HG03439 (cell line): ENCODE data around the gene SLC30A4.
"Not testable (repeated sequence)": the region's sequence is repeated elsewhere in the genome, so short reads cannot be mapped to it uniquely, and the experiment has no call there.

Experiments
- ATAC-seq: cut with Tn5 transposase; IDR thresholded peaks from one replicate; pipeline ENCODE4 v1.9.1; 2021; ENCODE audit warnings: mild to moderate bottlenecking, moderate library complexity; ENCODE audit not compliant: unreplicated experiment

Gene SLC30A4

DNA sequence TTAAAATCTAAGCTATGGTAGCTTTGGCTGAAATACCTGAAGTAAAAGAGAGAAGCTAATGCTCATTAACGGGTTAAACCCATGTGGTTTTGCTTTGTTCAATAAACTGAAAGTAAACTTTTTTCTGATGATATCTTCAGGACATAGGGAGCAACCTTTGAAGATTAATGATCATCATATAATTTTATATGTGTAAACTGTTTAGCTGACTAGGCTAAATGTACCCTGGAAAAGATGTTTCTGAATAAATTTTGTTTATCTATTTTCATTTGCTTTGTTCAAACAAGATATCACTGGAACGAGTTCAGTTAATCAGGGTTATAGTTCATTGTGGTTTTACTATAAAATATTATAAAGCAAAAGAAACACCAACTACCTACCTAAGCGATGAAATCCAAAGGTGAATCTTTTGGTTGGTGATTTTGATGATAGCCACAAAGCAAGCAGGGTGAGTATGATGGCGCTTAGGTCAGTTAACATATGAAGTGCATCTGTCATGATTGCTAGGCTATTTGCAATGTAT is 11.7 kb downstream of the SLC30A4 start:
- ATAC-seq, result no peak

DNA sequence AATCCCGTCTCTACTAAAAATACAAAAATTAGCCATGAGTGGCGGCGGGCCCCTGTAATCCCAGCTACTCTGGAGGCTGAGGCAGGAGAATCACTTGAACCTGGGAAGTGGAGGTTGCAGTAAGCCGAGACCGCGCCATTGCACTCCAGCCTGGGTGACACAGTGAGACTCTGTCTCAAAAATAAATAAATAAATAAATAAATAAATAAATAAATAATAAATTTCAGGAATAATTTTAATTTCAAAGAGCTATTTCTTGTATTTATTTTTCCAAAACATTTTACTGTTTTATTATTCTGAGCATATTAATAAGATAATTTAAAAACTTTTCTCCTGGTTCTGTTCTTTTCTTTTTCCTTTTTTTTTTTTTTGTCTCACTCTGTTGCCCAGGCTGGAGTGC is 15.4 kb downstream of the SLC30A4 start:
- not testable (repeated sequence) for ATAC-seq

DNA sequence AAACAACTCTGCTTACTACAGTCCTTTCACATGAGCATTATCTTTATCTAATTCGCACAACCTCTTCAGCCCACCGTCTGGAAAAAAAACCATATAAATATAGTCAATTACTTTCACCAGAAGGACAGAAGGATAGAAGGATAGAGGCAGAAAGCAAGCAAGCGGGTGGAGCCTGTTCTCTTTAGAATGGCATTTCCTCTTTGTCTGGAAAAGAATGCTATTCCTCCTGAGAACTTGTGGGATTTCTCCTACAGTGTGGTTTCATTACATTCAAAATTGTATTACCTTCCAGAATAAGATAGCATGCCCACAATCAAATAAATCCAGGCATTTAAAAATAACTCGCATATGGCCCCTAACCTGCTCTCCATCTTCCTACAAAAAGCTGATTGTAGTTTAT is 23.1 kb downstream of the SLC30A4 start:
- ATAC-seq, result no peak

DNA sequence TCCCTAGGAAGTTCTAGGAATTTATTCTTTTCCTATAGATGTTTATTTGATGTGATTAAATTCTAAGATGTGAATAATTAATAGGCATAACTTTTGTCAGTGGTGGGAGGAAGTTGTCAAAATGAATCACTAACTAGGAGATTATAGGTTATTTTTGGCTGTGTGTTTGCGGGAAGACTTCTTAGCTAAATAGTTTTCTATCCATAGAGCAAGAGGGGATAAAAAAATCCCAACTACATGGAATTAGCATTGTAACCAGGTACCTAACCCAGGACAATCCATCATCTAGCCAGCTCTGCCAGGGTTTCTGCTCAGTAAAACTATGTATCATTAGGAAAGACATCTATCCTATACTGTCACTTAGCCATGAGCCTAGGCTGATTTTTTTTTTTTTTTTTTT is 23.9 kb downstream of the SLC30A4 start:
- ATAC-seq, result no peak

DNA sequence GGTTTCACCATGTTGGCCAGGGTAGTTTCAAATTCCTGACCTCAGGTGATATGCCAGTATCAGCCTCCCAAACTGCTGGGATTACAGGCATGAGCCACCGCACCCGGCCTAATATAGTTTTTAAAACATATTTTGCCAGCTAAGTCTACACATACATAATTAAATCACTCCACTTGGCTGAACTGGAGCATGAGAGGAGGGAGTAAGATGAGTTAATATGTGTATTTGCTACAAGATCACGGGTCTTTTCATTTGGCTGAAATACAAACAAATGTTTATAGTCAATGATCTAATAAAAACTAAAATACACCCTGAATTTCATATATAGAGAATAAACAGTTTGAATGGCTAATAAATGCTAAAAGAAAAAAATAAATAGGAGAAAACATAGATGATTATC is 25.3 kb downstream of the SLC30A4 start:
- ATAC-seq, result no peak

DNA sequence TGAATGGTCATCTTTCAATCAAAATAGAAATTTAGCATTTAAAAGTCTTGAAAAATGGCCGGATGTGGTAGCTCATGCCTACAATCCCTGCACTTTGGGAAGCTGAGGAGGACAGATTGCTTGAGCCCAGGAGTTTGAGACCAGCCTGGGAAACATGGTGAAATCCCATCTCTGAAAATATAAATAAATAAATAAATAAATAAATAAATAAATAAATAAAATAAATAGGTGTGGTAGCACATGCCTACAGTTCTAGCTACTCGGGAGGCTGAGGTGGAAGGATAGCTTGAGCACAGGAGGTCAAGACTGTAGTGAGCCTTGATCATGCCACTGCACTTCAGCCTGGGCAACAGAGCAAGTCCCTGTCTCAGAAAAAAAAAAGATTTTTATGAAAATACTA is 25.9 kb downstream of the SLC30A4 start:
- no peak for ATAC-seq

DNA sequence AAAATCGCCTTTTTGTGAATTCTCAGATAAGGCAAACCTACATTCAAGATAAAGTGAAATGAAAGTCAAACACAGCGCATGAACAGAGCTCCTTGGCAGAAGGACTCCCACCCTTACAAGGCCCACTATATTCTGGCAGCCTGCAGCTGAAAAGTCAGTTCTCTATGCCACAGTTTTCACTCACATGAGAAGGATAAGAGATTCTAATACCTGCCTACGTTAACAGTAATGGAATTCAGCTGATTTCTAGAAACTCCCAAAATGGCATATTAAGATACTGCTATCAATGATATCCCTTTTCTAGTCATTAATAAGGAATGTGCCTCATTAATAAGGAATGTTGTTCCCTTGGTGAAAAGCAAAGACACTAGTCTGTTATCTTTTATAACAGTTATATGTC is 27.0 kb downstream of the SLC30A4 start:
- no peak for ATAC-seq

DNA sequence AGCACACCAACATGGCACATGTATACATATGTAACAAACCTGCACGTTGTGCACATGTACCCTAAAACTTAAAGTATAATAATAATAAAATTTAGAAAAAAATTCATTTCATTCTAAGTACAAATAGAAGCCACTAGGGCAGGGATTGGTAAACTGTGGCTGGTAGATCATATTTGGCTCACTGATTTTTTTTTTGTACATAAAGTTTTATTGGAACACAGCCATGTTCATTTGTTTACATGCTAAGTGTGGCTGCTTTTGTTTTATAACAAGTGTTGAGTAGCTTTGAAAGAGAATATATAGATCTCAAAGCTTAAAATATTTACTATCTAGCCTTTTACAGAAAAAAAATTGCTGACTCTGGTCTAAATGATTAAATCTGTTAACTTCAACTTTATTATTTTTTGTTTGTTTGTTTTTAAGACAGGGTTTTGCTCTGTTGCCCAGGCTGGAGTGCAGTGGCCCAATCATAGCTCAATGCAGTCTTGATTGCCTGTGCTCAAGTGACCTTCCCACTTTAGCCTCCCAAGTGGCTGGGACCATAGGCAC is 32.8 kb downstream of the SLC30A4 start:
- no peak for ATAC-seq

DNA sequence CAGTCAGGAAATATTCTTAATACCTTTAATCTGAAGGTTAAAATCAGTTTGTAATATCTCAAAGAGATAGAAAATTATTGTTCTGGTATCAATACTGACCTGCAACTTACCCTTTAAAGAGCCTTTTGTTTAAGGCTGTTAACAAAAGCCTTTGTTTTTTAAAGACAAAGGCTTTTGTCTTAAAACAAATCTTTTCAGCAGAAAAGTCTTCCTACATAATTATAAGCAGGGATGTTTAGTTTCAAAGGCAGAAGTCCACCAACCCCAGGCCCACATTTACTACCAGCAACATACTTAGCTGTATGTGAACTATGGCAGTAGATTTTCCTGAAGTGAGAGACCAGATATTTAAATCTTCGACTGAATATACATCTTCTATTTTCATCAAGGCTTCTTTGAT is 36.2 kb downstream of the SLC30A4 start:
- no peak for ATAC-seq

DNA sequence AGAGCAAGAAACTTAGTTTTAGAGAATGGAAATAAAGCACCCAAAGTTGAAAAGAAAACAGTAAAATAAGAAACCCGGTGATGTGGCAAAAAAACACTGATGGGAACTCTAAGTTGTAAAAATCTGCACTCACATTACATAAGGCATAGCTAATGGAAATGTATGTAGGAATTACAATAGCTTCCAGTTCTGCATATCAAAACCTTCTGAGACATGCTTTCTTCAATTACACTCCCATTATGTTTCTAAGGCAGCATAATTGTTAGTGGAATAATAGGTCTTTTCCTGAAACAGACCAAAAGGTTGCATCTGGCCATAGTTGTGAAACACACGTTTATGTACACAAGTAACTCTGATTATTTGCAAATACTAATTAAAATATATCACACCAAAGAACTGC is 41.4 kb downstream of the SLC30A4 start:
- ATAC-seq, result no peak

DNA sequence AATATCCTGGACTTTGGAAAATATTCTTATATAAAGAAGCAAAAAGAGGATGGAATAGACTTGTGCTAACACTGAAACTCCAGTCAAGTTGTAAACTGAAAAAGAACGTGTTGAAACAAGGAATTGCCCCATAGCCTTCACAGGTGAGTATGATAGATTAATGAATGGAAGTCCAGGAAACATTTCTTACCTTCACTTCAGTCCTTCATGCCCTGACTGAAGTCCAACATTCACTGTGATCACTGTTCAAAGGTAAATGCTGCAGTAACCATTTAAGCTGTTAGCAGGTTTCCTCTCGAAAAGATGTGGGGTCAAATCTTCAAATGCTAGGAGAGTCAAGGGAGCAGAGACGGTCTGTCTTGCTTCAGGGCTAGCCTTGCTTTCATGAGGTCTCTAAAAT is 46.1 kb downstream of the SLC30A4 start:
- no peak for ATAC-seq

DNA sequence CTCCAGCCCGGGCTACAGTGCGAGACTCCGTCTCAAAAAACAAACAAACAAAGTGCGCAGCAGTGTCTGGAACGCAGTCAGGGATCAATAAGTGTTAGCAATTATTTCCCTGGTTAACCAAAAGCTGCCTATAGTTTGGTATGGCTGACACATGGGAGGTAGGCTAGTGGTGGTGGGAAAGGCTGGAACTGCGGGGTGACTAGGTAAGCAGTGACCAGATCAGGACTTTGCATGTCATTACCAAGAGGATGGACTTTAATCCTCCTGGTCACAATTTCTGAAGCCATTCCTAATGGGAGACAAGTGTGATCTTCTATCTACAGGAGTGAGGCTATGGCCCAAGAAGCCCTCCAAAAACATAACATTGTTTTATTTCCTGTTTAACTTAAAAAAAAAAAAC is 47.8 kb downstream of the SLC30A4 start:
- no peak for ATAC-seq

DNA sequence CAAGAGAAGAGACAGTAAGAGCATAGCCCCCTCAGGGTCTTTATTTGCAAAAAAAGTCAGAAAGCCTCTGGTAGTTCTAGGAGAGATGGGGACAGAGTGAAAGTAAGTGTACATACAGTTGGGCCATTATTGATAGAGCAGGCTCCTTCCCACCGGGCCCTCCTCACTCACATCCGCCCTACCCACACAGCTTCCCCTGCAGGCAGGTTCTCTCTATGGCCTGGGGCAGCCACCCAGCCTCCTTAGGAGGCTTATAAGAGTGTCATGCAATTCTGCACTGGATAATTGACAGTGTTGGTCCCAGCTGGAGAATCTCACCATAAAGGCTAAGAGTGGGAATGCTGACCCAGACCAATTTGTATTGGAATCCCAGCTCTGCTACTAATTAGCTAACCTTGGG is 49.5 kb downstream of the SLC30A4 start:
- ATAC-seq, result no peak

DNA sequence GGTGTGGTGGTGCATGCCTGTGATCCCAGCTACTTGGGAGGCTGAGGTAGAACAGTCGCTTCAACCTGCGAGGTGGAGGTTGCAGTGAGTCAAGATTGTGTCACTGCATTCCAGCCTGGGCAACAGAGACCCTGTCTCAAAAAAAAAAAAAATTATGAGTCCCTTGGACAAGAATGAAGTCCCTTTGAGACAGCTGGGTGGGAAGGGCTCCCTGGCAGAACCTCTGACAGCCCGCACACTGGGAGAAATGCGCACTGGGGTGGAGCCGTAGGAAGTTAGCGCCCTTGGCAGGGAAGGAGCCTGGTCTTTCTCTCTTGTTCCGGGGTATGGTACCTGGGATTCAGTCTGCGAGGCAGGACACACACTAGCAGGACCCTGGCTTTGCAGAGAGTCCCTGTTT is 51.4 kb downstream of the SLC30A4 start:
- no peak for ATAC-seq

DNA sequence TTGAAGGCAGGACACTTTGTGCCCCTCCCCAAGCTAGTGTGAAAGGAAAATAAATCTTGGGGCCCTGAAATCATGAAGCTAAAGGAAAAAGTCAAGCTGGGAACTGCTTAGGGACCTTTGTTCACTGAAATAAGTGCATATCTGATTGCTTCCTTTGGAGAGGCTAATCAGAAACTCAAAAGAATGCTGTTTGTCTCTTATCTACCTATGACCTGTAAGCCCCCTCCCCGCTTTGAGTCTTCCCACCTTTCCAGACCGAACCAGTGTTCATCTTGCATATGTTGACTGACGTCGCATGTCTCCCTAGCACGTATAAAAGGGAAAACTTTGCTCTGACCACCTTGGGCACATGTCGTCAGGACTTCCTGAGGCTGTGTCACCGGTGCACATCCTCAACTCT is 53.1 kb downstream of the SLC30A4 start:
- ATAC-seq, result no peak

DNA sequence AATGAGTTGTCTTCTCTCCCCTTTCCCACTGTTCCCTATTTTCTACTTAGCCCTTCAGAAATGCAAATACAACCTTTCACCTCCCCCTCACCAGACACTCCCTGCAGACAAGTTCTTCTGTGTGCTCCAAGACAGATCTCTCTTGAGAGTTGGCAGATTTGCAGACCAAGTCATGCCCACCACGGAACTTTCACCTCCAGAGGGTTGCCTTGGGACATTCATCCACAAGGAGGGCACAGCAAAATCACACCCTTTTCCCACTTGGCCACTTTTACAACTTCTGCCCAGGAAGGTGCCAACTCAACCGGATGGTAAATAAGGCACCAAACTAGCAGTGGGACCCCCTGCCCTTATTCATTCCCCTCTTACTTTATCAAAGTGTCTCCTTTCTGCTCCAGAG is 53.5 kb downstream of the SLC30A4 start:
- ATAC-seq, result no peak

DNA sequence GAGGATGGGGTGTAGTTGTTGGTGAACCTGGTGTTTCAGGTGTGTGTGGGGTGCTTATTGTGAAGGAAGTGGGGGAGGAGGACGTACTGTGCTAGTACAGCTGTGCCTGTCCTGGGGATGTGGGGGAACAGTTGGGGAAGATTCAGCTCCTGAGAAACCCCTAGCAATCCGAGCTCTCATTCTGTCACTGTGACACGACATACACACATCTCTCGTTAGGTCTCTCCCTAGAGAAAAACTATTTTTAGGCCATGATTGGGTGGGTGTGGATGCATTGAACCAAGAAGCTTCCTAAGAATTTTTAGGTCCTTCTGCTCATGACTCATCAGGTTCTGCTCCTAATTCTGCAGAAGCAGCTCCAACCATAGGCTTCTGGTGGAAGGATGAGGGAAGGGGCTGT is 54.3 kb downstream of the SLC30A4 start:
- no peak for ATAC-seq

DNA sequence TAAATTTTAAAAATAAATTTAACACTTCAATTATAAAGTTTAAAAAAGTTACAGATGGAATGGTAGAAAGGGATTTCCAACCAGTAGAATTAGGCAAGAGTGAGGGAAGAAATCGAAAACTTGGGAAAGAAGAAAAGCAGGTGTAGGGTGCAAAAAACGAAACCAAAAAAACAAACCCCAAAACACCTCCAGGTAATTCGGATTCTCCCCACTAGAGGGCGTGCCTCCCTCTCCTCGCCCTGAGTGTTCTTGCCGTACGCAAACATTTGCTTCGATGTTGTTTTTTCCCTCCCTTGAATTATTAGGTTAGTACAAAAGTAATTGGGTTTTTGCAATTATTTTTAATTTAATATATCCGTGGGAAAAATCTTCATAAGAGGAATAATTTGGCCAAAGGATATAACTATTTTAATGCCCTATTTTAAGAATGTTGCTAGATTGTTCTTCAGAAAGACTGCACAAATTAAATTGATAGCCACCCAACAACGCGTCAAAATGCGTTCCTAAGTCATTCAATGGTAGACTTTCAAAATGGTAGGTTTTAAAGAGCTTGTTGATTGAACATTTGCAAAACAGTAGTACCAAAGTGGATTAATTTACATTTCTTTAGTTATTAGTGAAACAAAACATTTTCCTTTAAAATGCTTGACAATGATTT is 63.7 kb downstream of the SLC30A4 start:
- no peak for ATAC-seq

DNA sequence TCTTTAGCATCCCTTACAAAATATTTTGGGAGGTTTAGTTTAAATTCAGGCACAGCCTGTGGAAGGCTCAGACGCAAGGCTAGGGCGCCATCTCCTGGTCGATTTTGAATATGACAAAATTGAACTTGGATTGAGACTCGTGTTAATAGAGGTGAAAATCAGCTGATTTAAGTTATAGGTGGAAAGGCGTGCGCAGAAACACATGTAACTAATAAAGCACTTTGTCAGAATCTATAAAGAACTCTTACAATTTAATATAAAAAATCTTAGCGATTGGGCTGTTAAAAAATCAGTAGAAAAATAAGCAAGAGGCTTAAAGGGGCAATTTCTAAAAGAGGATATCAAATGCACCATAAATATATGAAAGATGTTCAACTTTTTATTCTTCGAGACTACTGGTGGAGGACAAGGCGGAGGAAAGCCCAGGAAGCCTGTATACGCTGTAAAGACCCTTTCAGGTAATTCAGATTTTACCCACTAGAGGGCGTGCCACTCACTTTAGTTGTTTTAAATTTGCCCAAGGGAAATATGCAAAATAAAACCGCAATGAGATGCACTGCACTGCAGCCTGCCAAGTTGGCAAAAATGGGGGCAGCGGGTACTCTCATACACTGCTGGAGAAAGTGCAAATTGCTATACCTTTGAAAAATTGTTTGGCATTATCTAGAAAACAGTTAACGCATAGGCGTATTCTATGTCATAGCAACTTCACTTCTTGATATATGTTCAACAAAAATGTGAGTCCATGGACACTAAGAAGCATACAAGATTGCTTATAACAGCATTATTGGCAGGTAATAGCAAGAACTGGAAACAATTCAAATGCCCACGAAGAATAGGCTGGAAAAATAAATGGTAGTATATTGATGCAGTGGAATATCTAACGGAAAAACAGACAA is 64.7 kb downstream of the SLC30A4 start:
- ATAC-seq, result peak; percentile 57

DNA sequence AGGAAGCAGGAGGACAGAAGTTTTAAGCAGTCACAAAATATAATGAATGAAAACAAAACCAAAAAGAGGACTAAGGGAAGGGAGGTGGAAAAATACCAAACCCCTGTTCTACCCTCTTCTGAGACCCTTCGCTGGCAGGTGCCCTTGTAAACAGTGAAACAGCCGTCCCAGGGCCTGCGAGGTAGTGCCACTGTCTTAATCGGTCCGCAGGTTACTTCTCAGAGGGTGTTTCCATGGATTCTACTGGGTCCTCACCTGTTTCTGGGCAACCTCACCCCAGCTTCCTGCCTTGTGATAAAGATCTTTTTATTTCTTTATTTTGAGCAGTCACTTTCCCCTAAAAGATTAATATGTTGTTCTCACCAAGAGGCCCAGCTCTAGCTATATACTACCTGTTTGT is 65.3 kb downstream of the SLC30A4 start:
- ATAC-seq, result peak; percentile 9

DNA sequence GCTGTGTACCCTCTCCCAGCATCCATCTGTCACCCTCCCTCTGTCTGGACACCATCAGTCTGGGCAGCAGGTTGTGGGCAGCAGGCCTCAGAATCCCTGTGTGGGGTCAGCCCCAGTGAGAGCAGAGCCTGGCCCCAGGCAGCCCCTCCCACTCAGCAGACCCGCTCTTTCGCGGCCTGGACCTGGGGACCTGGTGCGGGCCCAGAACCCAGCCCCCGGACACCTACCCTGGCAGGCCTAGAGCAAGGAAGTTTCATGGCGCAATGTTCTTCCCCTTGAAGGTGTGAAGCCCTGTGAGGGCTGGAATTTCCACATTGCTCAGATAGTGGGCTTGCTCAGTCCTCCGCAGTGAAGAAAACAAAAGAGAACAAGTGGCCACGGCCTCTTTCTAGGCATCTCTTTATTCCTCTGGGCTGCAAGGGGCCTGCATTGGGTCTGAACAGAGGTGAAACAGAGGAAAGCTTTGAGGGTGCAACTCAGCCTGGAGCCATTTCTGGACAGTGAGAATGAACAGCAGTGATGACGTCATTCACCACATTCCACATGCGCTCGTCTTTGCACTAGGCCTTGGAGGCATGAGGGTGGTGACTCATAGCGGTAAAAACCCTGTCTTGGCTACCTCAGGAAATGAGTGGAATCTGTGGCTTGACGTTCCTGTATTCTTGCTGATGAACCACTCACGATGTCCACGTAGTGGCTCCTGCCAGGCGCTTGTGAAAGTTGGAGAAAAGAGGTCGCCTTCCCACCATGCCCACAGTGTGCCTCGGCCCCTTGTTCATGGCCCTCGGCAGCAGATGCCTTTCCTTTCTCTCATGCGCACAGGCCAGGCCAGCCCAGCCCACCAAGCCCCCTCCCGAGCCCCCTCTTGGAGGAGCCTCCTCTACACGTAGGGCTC is 66.1 kb downstream of the SLC30A4 start:
- no peak for ATAC-seq
